IMR-90 (cell line): ENCODE results near the gene CCL4.
"Not testable (repeated sequence)": the region's sequence is repeated elsewhere in the genome, so short reads cannot be mapped to it uniquely, and the experiment has no call there.

Experiments
- BHLHE40 ChIP-seq: fragments of 150-350 bp; IDR thresholded peaks from 2 replicates; pipeline ENCODE4 v1.6.1; 2016; ENCODE audit warnings: mild to moderate bottlenecking, low read depth, low read length
- POLR2A ChIP-seq: IDR thresholded peaks from 2 replicates; pipeline ENCODE4 v1.6.1; 2012; ENCODE audit warnings: mild to moderate bottlenecking, low read depth, low read length
- RAD21 ChIP-seq: IDR thresholded peaks from 2 replicates; pipeline ENCODE4 v1.6.1; 2012; ENCODE audit warnings: low read length, improper control_type of control experiment
- SMC3 ChIP-seq: fragments of 150-350 bp; IDR thresholded peaks from 2 replicates; pipeline ENCODE4 v1.6.1; 2016; ENCODE audit warnings: low read depth, mild to moderate bottlenecking, antibody characterized with exemption, low read length, moderate library complexity
- TF ChIP-seq, protein P1 (sequence below): conservative IDR thresholded peaks from 2 replicates; pipeline ENCODE4 v1.5.1; 2012; ENCODE audit warnings: mild to moderate bottlenecking, low read depth, low read length, improper control_type of control experiment
- TF ChIP-seq, protein P2 (sequence below): fragments of 150-350 bp; IDR thresholded peaks from 2 replicates; pipeline ENCODE4 v1.6.1; 2017; ENCODE audit warnings: mild to moderate bottlenecking, antibody characterized with exemption, low read length, low read depth

DNA sequence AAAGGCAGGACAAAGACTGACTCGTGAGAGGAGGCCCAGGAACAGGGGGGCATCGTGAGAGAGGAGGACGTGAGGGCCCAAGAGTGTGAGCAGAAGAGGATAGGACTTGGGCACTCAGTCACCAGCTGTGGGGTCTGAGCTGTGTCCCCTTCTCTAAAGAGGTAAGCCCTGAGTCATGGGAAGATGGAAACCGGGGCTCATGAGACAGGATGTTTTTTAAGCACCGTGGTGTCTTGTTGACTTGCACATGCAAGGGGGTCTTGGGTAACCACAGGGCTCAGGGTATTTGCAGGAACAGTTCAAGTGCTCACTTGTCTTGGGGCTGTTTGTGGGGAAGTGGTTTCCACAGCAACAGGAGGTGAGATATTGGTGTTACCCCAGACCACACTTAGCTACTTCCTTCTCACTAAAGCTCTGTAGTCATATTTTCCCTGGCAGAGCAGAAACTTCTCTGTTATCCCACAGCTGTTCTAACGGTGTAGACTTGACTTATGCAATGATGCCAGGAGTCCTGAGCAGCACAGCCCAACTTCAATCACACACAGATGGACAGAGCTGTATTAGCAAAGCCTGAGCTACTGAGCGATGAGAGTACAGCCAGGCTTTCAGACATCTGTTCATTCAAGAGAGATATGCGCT, 21.0 kb upstream of the CCL4 start:
- TF ChIP-seq RAD21, POLR2A, SMC3, BHLHE40: not testable (repeated sequence)
- TF ChIP-seq, protein P1, sequence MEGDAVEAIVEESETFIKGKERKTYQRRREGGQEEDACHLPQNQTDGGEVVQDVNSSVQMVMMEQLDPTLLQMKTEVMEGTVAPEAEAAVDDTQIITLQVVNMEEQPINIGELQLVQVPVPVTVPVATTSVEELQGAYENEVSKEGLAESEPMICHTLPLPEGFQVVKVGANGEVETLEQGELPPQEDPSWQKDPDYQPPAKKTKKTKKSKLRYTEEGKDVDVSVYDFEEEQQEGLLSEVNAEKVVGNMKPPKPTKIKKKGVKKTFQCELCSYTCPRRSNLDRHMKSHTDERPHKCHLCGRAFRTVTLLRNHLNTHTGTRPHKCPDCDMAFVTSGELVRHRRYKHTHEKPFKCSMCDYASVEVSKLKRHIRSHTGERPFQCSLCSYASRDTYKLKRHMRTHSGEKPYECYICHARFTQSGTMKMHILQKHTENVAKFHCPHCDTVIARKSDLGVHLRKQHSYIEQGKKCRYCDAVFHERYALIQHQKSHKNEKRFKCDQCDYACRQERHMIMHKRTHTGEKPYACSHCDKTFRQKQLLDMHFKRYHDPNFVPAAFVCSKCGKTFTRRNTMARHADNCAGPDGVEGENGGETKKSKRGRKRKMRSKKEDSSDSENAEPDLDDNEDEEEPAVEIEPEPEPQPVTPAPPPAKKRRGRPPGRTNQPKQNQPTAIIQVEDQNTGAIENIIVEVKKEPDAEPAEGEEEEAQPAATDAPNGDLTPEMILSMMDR = not testable (repeated sequence)
- TF ChIP-seq, protein P2, sequence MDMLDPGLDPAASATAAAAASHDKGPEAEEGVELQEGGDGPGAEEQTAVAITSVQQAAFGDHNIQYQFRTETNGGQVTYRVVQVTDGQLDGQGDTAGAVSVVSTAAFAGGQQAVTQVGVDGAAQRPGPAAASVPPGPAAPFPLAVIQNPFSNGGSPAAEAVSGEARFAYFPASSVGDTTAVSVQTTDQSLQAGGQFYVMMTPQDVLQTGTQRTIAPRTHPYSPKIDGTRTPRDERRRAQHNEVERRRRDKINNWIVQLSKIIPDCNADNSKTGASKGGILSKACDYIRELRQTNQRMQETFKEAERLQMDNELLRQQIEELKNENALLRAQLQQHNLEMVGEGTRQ = not testable (repeated sequence)
